Non-pigmented ciliary epithelial cell (primary cell): ENCODE measurements around the gene TRAPPC1.

Experiments used
- DNase-seq: peaks from one replicate; pipeline ENCODE4 v3.0.0-alpha.2; 2010; ENCODE audit warnings: low read depth

The TRAPPC1 gene

DNA sequence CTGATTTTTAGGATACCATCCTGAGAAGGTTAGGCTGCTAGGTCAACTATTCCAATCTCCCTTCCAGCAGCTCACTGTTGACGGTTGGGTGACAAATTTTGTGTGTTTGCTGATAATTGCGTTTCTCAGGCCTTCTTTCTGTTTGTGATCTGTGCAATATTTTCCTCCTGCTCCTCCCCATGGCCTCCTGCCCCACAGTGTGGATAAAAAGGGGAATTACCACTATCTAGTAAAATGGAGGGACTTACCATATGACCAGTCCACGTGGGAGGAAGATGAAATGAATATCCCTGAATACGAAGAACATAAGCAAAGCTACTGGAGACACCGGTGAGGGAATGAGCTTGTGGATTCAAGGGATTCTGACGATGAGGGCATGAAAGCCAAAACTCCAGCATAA, 34.0 kb downstream of the TRAPPC1 start:
- no peak for DNase-seq

DNA sequence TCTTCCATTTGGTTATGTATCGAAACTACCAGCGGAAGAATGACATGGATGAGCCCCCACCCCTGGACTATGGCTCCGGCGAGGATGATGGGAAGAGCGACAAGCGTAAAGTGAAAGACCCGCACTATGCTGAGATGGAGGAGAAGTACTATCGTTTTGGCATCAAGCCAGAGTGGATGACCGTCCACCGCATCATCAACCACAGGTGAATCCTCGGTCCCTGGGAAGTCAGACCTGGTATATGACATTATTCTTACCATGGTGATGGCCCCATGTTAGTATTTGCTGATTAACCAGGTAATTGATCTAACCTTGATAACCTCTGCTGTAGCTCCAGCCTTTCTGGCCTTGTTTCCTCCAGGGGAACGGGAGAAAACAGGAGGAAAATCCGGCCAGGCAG, 34.7 kb downstream of the TRAPPC1 start:
- no peak for DNase-seq

DNA sequence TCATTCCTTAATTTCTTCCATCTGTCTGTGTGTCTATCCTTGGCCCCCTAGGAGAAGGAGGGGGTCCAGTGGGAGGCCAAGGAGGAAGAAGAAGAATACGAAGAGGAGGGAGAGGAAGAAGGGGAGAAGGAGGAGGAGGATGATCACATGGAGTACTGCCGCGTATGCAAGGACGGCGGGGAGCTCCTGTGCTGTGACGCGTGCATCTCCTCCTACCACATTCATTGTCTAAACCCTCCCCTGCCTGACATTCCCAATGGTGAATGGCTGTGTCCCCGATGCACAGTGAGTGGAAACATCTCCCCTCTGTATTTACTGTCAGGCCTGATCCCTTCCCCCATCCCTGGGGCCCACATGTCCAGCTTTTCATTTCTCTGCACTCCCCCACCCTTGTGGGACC, 36.9 kb downstream of the TRAPPC1 start:
- DNase-seq = no peak

DNA sequence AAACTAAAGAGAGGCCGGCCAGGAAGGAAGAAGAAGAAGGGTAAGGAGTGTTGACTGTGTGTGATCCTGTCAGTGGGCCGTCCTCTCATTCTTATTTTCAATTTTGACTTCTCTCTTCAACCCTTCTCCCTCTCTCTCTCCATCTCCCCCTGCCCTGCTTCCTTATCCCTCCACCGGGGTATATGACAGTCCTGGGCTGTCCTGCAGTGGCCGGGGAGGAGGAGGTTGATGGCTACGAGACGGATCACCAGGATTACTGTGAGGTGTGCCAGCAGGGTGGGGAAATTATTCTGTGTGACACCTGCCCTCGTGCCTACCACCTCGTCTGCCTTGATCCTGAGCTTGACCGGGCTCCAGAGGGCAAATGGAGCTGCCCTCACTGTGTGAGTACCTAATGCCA, 37.5 kb downstream of the TRAPPC1 start:
- no peak for DNase-seq

DNA sequence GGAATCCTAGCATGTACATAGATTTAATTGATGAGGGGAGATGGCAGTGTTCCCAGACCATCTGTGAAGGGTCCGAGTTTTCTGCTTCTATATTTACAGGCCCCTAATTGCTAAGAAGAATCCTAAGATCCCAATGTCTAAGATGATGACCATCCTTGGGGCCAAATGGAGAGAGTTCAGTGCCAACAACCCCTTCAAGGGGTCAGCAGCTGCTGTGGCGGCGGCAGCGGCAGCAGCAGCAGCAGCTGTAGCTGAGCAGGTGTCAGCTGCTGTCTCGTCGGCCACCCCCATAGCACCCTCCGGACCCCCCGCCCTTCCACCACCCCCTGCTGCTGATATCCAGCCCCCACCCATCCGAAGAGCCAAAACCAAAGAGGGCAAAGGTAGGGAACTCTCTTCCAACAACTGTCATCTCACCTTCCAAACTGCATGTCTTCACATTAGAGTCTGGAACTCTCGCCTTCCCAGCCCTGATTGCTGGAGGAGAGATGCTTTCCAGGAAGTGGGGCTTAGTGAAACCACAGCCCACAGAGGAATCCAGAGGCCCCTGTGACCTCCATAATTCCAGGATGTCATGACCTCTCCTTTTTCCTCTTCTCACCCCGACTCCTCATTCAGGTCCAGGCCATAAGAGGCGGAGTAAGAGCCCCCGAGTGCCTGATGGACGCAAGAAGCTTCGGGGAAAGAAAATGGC, 38.4 kb downstream of the TRAPPC1 start:
- DNase-seq = no peak

DNA sequence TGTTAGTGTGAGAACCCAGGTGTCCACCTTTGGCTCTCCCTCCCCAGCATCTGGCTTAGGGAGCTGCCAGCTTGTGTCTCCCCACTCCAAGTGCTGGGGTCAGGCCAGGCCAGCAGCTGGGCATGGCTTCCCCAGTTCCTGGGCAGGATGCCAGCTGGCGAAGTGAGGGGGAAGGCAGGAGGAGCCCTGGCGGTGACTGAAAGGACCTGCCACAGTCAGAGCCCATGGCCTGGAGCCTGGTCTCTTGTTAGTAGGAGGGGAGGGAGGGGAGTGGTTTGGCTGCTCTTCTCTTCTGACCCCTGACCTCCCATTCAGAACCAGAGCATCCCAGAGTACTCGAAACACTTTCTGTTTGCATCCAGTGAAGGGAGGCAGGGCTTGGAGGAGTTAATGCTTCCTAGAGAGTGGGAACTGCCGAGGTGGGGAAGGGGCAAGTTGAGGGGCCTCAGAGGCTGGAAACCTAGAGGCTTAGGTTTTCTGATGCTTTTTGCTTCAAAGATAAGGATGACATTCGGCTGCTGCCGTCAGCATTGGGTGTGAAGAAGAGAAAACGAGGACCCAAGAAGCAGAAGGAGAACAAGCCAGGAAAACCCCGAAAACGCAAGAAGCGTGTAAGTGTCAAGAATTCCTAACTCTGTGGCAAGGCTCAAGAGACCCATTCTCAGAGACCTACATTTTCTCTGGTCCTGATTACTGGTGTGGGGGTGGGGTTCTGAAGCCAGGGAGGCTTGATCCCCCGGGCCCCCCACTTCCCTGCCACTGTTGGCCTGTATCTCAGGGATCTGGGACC, 42.4 kb downstream of the TRAPPC1 start:
- DNase-seq = no peak

DNA sequence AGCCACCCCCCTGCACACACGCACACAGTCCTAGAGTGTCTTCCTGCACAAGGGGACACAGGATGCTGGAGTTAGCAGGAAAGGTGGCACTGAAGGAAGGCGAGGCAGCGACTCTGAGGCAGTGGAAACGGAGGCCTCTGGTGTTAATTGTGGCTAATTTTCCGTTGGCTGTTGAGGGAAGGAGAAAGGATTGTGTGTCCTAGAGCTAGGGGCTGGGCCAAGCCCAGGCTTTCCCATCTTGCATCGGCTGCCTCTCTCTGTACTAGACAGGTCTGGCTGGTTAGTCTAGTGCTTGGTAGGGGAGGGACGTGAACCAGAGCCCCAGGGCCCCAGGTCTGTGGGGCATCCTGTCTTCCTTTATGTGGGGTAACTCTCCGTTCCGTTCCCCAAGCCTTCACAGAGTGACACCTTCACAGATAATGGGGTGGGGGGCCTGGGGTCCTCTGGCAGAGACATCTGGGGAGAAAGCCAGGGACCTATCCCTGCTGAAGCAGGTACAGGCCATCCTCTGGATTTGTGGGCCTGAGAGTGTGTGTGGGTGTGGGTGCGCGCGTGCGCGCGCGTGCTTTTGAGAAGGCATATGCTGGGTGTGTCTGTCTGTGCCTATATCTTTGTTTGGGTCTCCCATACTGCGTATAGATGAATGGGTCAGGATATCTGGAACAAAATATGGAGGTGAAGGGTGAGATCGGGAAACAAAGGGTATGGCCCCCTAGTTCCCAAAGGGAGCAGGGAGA, 43.4 kb downstream of the TRAPPC1 start, which contains the start of gene CHD3:
Gene CHD3, plus strand, starts transcription at position 606 of the 737 bp plus-strand sequence. CDS start 212 bp downstream, outside the sequence.
- no peak for DNase-seq

DNA sequence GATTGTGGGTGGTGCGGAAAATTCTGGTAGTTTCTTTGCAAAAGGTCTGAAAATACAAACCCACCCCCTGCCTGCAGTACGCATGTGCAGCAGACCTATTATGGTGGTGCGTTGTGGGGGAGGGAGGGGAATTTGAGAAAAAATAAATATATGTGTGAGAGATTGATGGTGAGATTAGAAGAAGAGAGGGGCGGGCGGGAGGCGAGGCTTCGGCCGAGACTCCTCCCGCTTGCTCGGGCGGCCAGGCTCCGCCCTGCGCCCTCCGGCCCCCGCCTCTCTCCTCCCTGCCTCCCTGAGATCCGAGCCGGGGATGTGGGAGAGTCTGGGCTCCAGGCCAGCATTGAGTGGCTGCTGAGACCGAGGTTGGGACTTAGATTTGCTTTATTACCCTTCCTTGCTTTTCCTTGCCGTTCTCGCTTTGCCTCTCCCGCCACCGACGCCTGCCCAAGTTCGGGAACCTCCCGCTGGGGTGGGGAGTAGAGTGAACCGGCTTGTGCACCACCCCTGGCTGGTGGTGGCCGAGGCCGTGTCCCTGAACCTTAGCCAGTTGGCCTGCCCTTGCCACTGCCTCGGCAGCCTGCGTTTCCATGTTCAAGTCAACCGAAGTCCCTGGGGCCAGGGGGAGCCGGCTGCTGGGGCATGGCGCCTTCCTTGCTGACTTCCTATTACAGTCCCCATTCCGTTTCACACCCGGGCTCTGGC, 44.1 kb downstream of the TRAPPC1 start:
- peak; percentile 94 for DNase-seq

DNA sequence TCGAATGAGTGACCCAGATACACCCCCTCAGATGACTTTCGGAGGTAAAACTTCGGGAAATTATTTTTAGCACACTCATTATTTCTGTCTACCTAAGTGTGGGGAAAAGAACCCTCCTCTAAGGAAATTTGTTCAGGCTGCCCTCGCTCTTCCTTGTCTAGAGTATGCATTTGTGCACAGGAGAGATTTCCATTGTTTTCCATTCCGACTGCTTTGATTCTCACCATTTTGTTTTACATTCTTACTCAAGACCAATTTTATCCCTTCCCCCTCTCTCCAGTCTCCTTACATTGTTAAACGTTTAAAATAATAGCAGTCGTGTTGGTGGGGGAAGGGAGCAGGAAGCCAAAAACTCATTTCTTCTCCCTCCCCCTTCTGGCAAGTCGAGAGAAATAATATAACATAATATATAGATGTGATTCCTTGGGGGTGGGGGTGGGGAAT, 44.7 kb downstream of the TRAPPC1 start:
- DNase-seq = no peak

DNA sequence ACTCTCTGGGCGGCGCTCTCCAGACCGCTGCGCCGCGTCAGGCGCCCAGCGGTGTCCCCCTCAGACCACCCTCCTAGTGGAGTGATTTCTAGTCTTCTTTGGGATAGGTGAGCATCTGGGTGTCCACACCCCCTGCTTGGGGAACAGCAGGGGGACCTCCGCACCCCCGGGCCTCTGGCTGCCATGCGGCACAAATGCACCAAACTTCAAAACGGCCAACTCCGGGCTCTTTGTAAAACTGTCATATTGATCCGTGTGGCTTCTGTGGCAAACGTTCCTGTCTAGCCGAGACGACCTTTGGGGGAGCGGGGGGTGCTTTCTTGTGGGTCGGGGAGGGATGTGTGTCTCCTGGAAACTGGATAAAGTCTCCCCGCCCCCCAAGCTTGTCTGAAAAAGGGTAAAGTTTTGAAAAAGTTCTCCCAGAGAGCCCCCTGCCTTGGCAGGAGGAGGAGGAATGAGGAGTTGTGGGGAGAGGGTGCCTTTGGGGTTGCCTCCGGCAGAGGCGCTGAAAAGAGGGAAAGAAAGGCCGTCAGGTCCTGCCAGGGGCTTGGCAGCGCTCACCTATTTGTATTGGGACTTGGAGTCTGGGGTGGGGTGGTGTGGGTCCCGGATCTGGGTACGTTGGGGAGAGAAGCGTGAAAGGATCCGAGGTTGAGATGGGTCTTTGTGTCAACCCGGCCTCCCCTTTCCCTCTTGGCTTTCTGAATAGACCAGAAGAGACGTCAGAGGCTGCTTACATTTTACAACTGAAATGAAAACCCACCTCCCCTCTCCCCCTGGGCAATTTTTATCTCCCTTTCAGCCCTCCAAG, 45.3 kb downstream of the TRAPPC1 start:
- no peak for DNase-seq

DNA sequence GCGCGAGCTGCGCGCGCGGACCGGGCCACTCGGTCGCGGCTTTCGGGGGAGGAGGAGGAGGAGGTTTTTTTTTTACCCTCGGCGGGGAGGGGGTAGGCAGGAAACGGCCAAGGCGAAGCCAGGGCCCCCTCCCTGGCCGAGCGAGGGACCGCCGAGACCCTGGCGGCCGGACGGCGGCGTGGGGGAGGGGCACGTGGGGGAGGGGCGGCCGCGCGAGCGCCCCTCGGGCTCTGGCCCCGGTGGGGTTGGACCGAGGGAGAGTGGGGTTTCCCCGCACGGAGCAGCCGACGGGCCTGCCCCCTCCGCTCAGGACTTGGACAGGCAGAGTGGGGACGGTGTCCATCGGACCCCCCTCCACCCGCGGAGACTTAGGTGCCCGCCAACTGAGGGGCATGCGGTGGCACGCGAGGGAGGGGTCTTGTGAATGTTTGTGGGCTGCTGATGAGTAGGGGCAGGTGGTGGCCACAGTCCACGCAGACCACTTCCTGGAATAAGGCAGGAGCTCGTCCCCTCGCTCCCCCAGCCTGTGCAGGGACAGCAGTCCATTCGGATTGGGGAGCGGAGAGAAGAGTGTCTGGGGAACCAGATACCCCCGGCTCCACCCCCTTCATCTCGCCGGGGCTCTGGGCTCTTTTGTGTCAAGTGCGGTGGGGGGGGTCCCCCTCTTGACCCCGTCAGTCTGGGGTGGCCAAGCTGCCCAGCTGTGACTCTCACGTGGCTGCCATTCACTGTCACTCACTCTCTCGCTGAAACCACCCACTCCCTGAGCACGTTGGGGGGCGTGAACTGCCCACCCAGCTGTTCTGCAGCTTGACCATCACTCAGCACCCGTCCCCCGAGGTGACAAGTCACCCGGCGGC, 46.1 kb downstream of the TRAPPC1 start:
- DNase-seq = no peak

DNA sequence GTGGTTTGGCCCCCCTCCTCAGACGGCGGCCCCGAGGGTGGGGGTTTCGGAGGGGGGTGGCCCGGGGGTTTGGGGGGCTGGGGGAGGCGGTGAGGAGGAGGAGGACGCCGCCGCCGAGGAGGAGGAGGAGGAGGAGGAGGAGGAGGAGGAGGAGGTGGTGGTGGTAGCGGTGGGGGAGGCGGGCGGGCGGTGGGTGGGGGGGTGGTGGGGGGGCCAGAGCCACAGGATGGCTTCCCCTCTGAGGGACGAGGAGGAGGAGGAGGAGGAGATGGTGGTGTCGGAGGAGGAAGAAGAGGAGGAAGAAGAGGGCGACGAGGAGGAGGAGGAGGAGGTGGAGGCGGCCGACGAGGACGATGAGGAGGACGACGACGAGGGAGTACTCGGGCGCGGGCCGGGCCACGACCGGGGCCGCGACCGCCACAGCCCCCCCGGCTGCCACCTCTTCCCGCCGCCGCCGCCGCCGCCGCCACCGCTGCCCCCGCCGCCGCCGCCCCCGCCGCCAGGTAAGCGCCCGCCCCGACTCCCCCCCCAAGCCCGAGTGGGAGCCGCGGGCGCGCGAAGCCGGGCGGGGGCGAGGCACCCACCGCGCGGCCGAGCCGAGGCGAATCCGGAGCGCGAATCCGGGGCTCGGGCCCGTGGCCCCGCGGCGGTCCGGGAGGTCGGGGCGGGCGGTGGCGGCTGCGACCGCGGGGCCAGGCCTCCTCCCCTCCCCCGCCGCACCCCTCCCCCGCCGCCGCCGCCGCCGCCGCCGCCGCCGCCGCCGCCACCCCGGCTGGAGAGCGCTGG, 47.0 kb downstream of the TRAPPC1 start:
- DNase-seq = no peak

DNA sequence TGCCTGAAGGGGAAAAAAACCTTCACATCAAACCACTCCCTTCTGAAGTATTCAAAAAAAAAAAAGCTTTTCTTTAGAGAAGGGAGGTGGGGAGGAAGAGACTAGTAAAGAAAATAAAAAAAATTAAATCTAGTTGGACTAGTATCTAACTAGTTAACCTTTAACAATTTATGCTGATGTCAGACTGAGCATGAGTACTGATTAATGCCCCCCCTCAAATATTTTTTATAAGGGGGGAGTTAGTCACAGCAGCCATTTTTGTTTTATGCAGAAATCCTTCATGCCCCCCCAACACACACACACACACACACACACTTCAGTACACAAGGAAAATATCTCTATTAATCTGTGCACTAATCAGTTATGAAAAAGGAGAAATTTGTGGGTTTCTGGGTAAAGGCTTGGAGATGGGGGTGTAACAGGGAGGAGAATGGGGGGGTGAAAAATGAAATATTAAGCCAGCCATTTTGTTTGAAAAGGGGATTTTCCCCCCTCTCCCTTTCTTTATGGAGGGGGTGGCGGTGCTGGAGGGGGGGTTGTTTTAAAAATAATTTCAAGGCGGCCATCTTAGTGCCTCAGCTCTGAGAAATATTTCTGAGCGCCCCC, 47.9 kb downstream of the TRAPPC1 start:
- DNase-seq = no peak

DNA sequence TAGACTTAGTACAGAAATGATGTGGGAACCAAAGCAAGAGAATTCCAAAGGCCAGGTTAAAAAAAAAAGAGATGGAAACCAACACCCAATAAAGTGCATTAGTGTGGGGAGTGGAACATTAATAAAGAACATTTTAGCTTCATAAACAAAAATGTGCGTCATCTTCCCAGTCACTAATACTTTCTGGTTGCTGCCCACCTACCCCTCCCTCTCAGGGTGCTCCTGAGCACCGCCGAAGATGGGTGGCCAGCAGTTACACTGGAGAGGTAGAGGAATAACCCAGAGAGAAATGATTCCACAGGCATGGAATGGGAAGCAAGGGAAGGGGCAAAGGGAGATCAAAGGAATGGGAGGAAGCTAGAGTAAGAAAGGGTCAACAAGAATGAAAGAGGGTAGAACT, 49.1 kb downstream of the TRAPPC1 start:
- DNase-seq = no peak

DNA sequence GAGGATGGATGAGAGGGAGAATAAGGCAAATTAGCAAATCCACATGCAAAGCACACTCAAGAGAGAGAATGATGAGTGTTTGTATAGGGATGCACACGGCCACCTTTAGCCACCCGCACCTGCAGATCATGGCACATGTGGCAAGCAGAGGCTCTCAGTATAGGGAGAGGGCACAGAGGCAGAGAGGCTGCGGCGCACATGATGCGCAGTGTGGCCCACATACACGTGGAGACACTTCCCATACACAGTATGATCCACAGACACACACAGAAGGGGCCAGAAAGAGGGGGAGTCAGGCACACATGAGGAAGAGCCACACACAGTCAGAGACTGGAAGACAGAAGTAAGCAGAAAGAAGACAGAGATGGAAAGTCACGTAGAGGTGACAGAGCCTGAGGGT, 49.7 kb downstream of the TRAPPC1 start:
- no peak for DNase-seq

DNA sequence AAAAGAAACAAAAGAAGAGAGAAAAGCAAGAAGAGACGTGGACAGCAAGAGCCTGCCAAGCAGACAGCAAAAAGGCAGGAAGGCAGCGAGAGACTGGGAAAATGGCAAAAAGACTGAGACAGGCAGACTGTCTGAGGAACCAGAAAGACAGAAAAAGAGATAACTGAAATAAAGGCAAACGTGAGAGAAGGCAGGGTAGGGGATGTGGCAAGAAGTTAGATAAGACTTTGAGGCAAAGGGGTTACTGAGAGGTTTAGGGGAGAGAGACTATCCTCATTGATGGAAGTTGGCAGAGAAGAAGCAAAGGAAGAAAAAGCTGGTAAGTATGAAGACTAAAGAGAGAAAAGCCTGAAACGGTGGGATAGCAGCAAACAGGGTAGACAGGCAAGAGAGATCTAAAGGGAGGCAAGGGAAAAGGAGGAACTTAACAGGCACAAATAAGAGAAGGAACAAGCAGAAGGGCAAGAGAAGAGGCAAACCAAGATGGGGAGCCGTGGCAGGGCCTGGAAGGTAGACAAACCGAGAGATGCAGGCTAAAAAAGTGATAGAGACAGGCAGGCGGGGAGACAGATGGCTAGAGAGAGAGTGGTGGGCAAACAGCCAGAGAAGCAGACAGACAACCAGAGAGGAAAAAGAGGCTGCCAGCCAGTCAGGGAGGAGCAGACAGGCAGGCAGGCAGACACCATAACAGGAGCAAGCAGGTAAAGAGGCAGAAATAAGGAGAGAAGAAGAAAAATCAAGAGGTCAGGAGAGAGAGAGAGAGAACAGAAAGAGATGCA, 50.3 kb downstream of the TRAPPC1 start:
- DNase-seq = no peak
